SK-N-SH (cell line): ENCODE measurements around the gene KIR3DL3. TPM values are rescaled to one million over a fixed set of nuclear protein-coding genes. Genes with fewer than 3 reads are reported as not detected.

Experiments used
- CTCF ChIA-PET: fragments of 300-600, 350-600 bp; formaldehyde crosslinking; extraction: SDS; loops from one replicate; lab custom pipeline; 2021; lab: Yijun Ruan, JAX
- POLR2A ChIA-PET: fragments of 350-600 bp; sonication (Branson Sonifier 250); formaldehyde crosslinking; extraction: SDS; loops from one replicate; lab custom pipeline; 2020; ENCODE audit warnings: antibody characterized with exemption, inconsistent platforms; lab: Yijun Ruan, JAX
- DNase-seq: peaks from one replicate; pipeline ENCODE4 v3.0.0; 2012
- H2AFZ ChIP-seq: fragments of 200-600 bp; sonication (generic); 2 replicates; pipeline ENCODE4 v1.8.1; 2016; ENCODE audit warnings: antibody characterized with exemption, mild to moderate bottlenecking, low read depth
- H3F3A ChIP-seq: fragments of 200-600 bp; sonication (generic); replicated peaks from 2 replicates; pipeline ENCODE3; 2016; ENCODE audit warnings: antibody characterized with exemption, mild to moderate bottlenecking; ENCODE audit not compliant: insufficient read depth
- H3K27ac ChIP-seq, 2 experiments: fragments of 200-500 bp in 1 of 2; fragments of 200-600 bp in 1 of 2; sonication (Bioruptor generic) in 1 of 2; sonication (generic), shearing (Covaris generic) in 1 of 2; 2 replicates each; pipeline versions ENCODE4 v1.5.1 to v1.6.1; 2014 to 2016; ENCODE audit warnings: low read depth in 2 of 2, inconsistent platforms in 1 of 2, low read length in 1 of 2, mild to moderate bottlenecking in 1 of 2, mixed read lengths in 1 of 2
- H3K27me3 ChIP-seq: fragments of 200-600 bp; sonication (generic), shearing (Covaris generic); 2 replicates; pipeline ENCODE4 v1.6.1; 2016; ENCODE audit warnings: mixed run types; ENCODE audit not compliant: insufficient read depth
- H3K36me3 ChIP-seq, 2 experiments: fragments of 200-500 bp in 1 of 2; fragments of 200-600 bp in 1 of 2; sonication (Bioruptor generic) in 1 of 2; sonication (generic) in 1 of 2; replicated peaks in 1 of 2; 2 replicates each; pipeline versions ENCODE3 to v1.5.1; 2014 to 2016; ENCODE audit warnings: low read length in 1 of 2, mild to moderate bottlenecking in 1 of 2; ENCODE audit not compliant: insufficient read depth in 2 of 2, control insufficient read depth in 1 of 2
- H3K4me1 ChIP-seq, 2 experiments: fragments of 200-500 bp in 1 of 2; fragments of 200-600 bp in 1 of 2; sonication (Bioruptor generic) in 1 of 2; sonication (generic), shearing (Covaris generic) in 1 of 2; 2 replicates each; pipeline versions ENCODE4 v1.5.1 to v1.6.1; 2014 to 2016; ENCODE audit warnings: low read depth in 1 of 2, low read length in 1 of 2, mixed run types in 1 of 2; ENCODE audit not compliant: insufficient read depth in 2 of 2, control insufficient read depth in 1 of 2
- H3K4me2 ChIP-seq: fragments of 200-600 bp; sonication (generic), shearing (Covaris generic); 2 replicates; pipeline ENCODE4 v1.6.1; 2017; ENCODE audit warnings: mixed run types
- H3K4me3 ChIP-seq, 2 experiments: fragments of 200-500 bp in 1 of 2; fragments of 200-600 bp in 1 of 2; sonication (Bioruptor generic) in 1 of 2; sonication (generic), shearing (Covaris generic) in 1 of 2; 2 replicates each; pipeline versions ENCODE4 v1.5.1 to v1.8.1; 2014 to 2016; ENCODE audit warnings: low read depth in 2 of 2, inconsistent platforms in 1 of 2, low read length in 1 of 2, mild to moderate bottlenecking in 1 of 2, mixed read lengths in 1 of 2, moderate library complexity in 1 of 2
- H3K79me2 ChIP-seq: fragments of 200-600 bp; sonication (generic); 2 replicates; pipeline ENCODE4 v1.8.1; 2017; ENCODE audit warnings: mild to moderate bottlenecking; ENCODE audit not compliant: insufficient read depth
- H3K9ac ChIP-seq: fragments of 200-600 bp; sonication (generic); 2 replicates; pipeline ENCODE4 v1.6.1; 2017; ENCODE audit warnings: mixed run types
- H3K9me2 ChIP-seq: fragments of 200-600 bp; sonication (generic); 2 replicates; pipeline ENCODE4 v1.6.1; 2017; ENCODE audit warnings: mixed run types
- H3K9me3 ChIP-seq: fragments of 200-600 bp; sonication (generic); 2 replicates; pipeline ENCODE4 v1.6.1; 2017; ENCODE audit warnings: mixed run types, mild to moderate bottlenecking, moderate library complexity
- H4K20me1 ChIP-seq: fragments of 200-600 bp; sonication (generic); 2 replicates; pipeline ENCODE4 v1.6.1; 2017; ENCODE audit warnings: mild to moderate bottlenecking, mixed run types; ENCODE audit not compliant: insufficient read depth
- CHD2 ChIP-seq: fragments of 150-350 bp; IDR thresholded peaks from 2 replicates; pipeline ENCODE4 v1.6.1; 2018; ENCODE audit warnings: low read length; ENCODE audit not compliant: partially characterized antibody
- ELF1 ChIP-seq: IDR thresholded peaks from 2 replicates; pipeline ENCODE4 v1.4.0; 2012
- EP300 ChIP-seq, 2 experiments: IDR thresholded peaks; 2 replicates each; pipeline versions ENCODE4 v1.4.0 to v1.6.1; 2012; ENCODE audit warnings: borderline replicate concordance in 1 of 2, low read depth in 1 of 2, low read length in 1 of 2
- EZH2phosphoT487 ChIP-seq: fragments of 200-600 bp; sonication (generic); IDR thresholded peaks from 2 replicates; pipeline ENCODE4 v1.6.1; 2017; ENCODE audit warnings: low read depth, mixed run types, mild to moderate bottlenecking, antibody characterized with exemption, moderate library complexity, borderline replicate concordance
- FOXJ3 ChIP-seq: sonication (generic); formaldehyde crosslinking; IDR thresholded peaks from 2 replicates; pipeline ENCODE4 v1.5.1; 2020; ENCODE audit warnings: mild to moderate bottlenecking, missing genetic modification reagents
- GABPA ChIP-seq: IDR thresholded peaks from 2 replicates; pipeline ENCODE4 v1.4.0; 2012; ENCODE audit warnings: low read depth, mild to moderate bottlenecking
- JUND ChIP-seq: IDR thresholded peaks from 2 replicates; pipeline ENCODE4 v1.4.0; 2012
- MAX ChIP-seq: IDR thresholded peaks from 2 replicates; pipeline ENCODE4 v1.4.0; 2012; ENCODE audit warnings: low read depth
- MEF2A ChIP-seq: IDR thresholded peaks from 2 replicates; pipeline ENCODE4 v1.4.0; 2012; ENCODE audit warnings: low read depth, borderline replicate concordance
- MXI1 ChIP-seq: IDR thresholded peaks from 2 replicates; pipeline ENCODE4 v1.6.1; 2012; ENCODE audit warnings: mild to moderate bottlenecking, low read depth, low read length, improper control_type of control experiment
- NFIC ChIP-seq: IDR thresholded peaks from 2 replicates; pipeline ENCODE4 v1.4.0; 2012; ENCODE audit warnings: borderline replicate concordance
- NRF1 ChIP-seq: IDR thresholded peaks from 2 replicates; pipeline ENCODE4 v1.6.1; 2012; ENCODE audit warnings: low read depth, mild to moderate bottlenecking, low read length
- PBX3 ChIP-seq: IDR thresholded peaks from 2 replicates; pipeline ENCODE4; 2012
- POLR2AphosphoS5 ChIP-seq: IDR thresholded peaks from 2 replicates; pipeline ENCODE4 v1.6.1; 2012; ENCODE audit warnings: low read depth, low read length
- RCOR1 ChIP-seq: fragments of 150-350 bp; IDR thresholded peaks from 2 replicates; pipeline ENCODE4 v1.6.1; 2017; ENCODE audit warnings: antibody characterized with exemption, low read length
- SIN3A ChIP-seq: IDR thresholded peaks from 2 replicates; pipeline ENCODE4 v1.6.1; 2012; ENCODE audit warnings: low read depth, mild to moderate bottlenecking, low read length, moderate library complexity, borderline replicate concordance
- TAF1 ChIP-seq: IDR thresholded peaks from 2 replicates; pipeline ENCODE4 v1.6.1; 2012; ENCODE audit warnings: low read depth, mild to moderate bottlenecking, low read length, moderate library complexity, borderline replicate concordance
- TCF12 ChIP-seq: IDR thresholded peaks from 2 replicates; pipeline ENCODE4 v1.4.0; 2012
- TEAD4 ChIP-seq: IDR thresholded peaks from 2 replicates; pipeline ENCODE4 v1.4.0; 2012; ENCODE audit warnings: mild to moderate bottlenecking, borderline replicate concordance; ENCODE audit not compliant: insufficient read depth
- ZBTB33 ChIP-seq: IDR thresholded peaks from 2 replicates; pipeline ENCODE4 v1.4.0; 2012; ENCODE audit warnings: low read depth, borderline replicate concordance
- WGBS: methylation state at CpG from one replicate; pipeline ENCODE4 v1.1.6; 2017; ENCODE audit warnings: low lambda C conversion rate; 5-methylcytosine and 5-hydroxymethylcytosine counted together
- polyA plus RNA-seq, 3 experiments: library from polyadenylated mRNA; depleted of rRNA; stranded (reverse); fragments of >200 nt; gene quantifications; 2 replicates each; pipeline ENCODE4 v1.2.3, GENCODE V29; 2012

The KIR3DL3 gene
- polyA plus RNA-seq, 1 of the 3 experiments (the other 2 are of a cell fraction): not detected

GRCh38 chr19:54691582-54692297 lies 32.5 kb upstream of the KIR3DL3 start:
- H3K4me2 ChIP-seq: no peak overlapping the region
- WGBS: 18% methylated on average over 8 of the region's 9 CpGs
- H3K27ac ChIP-seq: no peak overlapping the region
- no peaks in the 10 kb centered on the region for H3K79me2 ChIP-seq
- no peak for TF ChIP-seq TCF12
- no peak for TF ChIP-seq MXI1
- TF ChIP-seq EZH2phosphoT487: no peak
- no peak for TF ChIP-seq TEAD4
- no peak for TF ChIP-seq CHD2
- no peak for TF ChIP-seq MEF2A
- TF ChIP-seq JUND: no peak
- no peak for TF ChIP-seq ZBTB33
- TF ChIP-seq ELF1: no peak
- no peak for TF ChIP-seq NFIC
- TF ChIP-seq GABPA: no peak
- no peak for TF ChIP-seq MAX
- TF ChIP-seq PBX3: no peak
- no peak for TF ChIP-seq POLR2AphosphoS5
- no peak for TF ChIP-seq SIN3A
- no peak for TF ChIP-seq EP300 (IDR thresholded peaks at IDR 0.05; ENCODE audit: borderline replicate concordance in 1 of 2, low read depth in 1 of 2, low read length in 1 of 2)
- TF ChIP-seq FOXJ3 (CRISPR knock-in tag): no peak
- no peak for TF ChIP-seq TAF1
- no peak for TF ChIP-seq NRF1
- no peak for TF ChIP-seq RCOR1
- ChIA-PET POLR2A (no interaction called here), CTCF (no interaction called here)
- H3K27me3 ChIP-seq: no peaks in the 10 kb centered on the region; the same call in 1 of the 2 replicates
- H3K4me1 ChIP-seq: no peaks in the 10 kb centered on the region
- no peak for DNase-seq
- no peaks in the 10 kb centered on the region for H3F3A ChIP-seq
- no peaks in the 10 kb centered on the region for H3K36me3 ChIP-seq
- no peaks in the 10 kb centered on the region for H3K9me3 ChIP-seq
- H3K9ac ChIP-seq: no peak overlapping the region
- no peaks in the 10 kb centered on the region for H3K9me2 ChIP-seq
- no peaks in the 10 kb centered on the region for H4K20me1 ChIP-seq
- no peak overlapping the region for H3K4me3 ChIP-seq
- no peak overlapping the region for H2AFZ ChIP-seq
